MM.1S (cell line): ENCODE results near the gene ZNF205.

Source experiments
- DNase-seq: peaks from one replicate; pipeline ENCODE4 v3.0.0-alpha.2; 2015
- H2AFZ ChIP-seq: fragments of 300-600 bp; sonication (generic); 2 replicates; pipeline ENCODE4 v1.6.0; 2016; ENCODE audit warnings: antibody characterized with exemption, low read length
- H3F3A ChIP-seq: fragments of 300-600 bp; sonication (generic); 2 replicates; pipeline ENCODE4 v1.6.1; 2016; ENCODE audit warnings: mild to moderate bottlenecking, antibody characterized with exemption, low read length, moderate library complexity, mixed read lengths; ENCODE audit not compliant: insufficient read depth
- H3K27ac ChIP-seq: fragments of 300-600 bp; sonication (generic); 2 replicates; pipeline ENCODE4 v1.5.1; 2016; ENCODE audit warnings: mild to moderate bottlenecking, low read length
- H3K27me3 ChIP-seq: fragments of 300-600 bp; sonication (generic); replicated peaks from 2 replicates; pipeline ENCODE4 v1.6.0; 2016; ENCODE audit warnings: low read length; ENCODE audit not compliant: insufficient read depth
- H3K36me3 ChIP-seq: fragments of 300-600 bp; sonication (generic); replicated peaks from 2 replicates; pipeline ENCODE4 v1.6.1; 2016; ENCODE audit warnings: mild to moderate bottlenecking, low read length, mixed read lengths; ENCODE audit not compliant: insufficient read depth
- H3K4me1 ChIP-seq: fragments of 300-600 bp; sonication (generic); 2 replicates; pipeline ENCODE4 v1.6.1; 2016; ENCODE audit warnings: low read length, mixed read lengths
- H3K4me2 ChIP-seq: fragments of 300-600 bp; sonication (generic); 2 replicates; pipeline ENCODE4 v1.6.0; 2016; ENCODE audit warnings: low read depth, low read length
- H3K4me3 ChIP-seq: fragments of 300-600 bp; sonication (generic); 2 replicates; pipeline ENCODE4 v1.5.1; 2016; ENCODE audit warnings: low read length, mixed read lengths
- H3K79me2 ChIP-seq: fragments of 300-600 bp; sonication (generic); 2 replicates; pipeline ENCODE4 v1.6.1; 2016; ENCODE audit warnings: mixed run types, low read length, mixed read lengths
- H3K9ac ChIP-seq: fragments of 300-600 bp; sonication (generic); 2 replicates; pipeline ENCODE4 v1.6.1; 2016; ENCODE audit warnings: low read length, mixed read lengths
- H3K9me2 ChIP-seq: fragments of 300-600 bp; sonication (generic); replicated peaks from 2 replicates; pipeline ENCODE4 v1.6.1; 2016; ENCODE audit warnings: mild to moderate bottlenecking, low read length, mixed read lengths; ENCODE audit not compliant: insufficient read depth
- H3K9me3 ChIP-seq: fragments of 300-600 bp; sonication (generic); replicated peaks from 2 replicates; pipeline ENCODE4 v1.6.1; 2016; ENCODE audit warnings: mild to moderate bottlenecking, low read length, mixed read lengths; ENCODE audit not compliant: insufficient read depth
- H4K20me1 ChIP-seq: fragments of 300-600 bp; sonication (generic); 2 replicates; pipeline ENCODE4 v1.6.1; 2016; ENCODE audit warnings: mild to moderate bottlenecking, low read length, moderate library complexity, mixed read lengths; ENCODE audit not compliant: insufficient read depth
- CTCF ChIP-seq: fragments of 300-600 bp; sonication (generic); IDR thresholded peaks from 2 replicates; pipeline ENCODE4 v1.5.1; 2016; ENCODE audit warnings: antibody characterized with exemption, low read length, mixed read lengths
- EZH2 ChIP-seq: fragments of 300-600 bp; sonication (generic); optimal IDR thresholded peaks from 2 replicates; pipeline ENCODE3; 2017; ENCODE audit warnings: low read depth, mild to moderate bottlenecking, antibody characterized with exemption, low read length, mixed read lengths
- EZH2phosphoT487 ChIP-seq: fragments of 300-600 bp; sonication (generic); IDR thresholded peaks from 2 replicates; pipeline ENCODE4 v1.6.1; 2018; ENCODE audit warnings: antibody characterized with exemption, low read length

Gene ZNF205

GRCh38 chr16:3143189-3143588 is 30.8 kb downstream of the ZNF205 start:
- Histone ChIP-seq H3K27ac (no peak overlapping the region), H2AFZ (no peak overlapping the region), H4K20me1 (no peaks in the 10 kb centered on the region), H3K4me2 (no peak overlapping the region), H3K9me2 (no peaks in the 10 kb centered on the region), H3F3A (no peaks in the 10 kb centered on the region), H3K27me3 (peaks cover 18% of the 10 kb centered on the region), H3K9ac (no peak overlapping the region), H3K36me3 (no peaks in the 10 kb centered on the region), H3K79me2 (no peaks in the 10 kb centered on the region), H3K4me1 (no peaks in the 10 kb centered on the region), H3K9me3 (no peaks in the 10 kb centered on the region), H3K4me3 (no peak overlapping the region)
- DNase-seq, result no peak
- TF ChIP-seq CTCF (no peak), EZH2 (no peak), EZH2phosphoT487 (no peak)

GRCh38 chr16:3143598-3144320 is 31.4 kb downstream of the ZNF205 start:
- TF ChIP-seq EZH2 (no peak), CTCF (no peak), EZH2phosphoT487 (no peak)
- Histone ChIP-seq H3K27me3 (peaks cover 22% of the 10 kb centered on the region), H3K4me3 (no peak overlapping the region), H4K20me1 (no peaks in the 10 kb centered on the region), H3K9me2 (no peaks in the 10 kb centered on the region), H3K4me2 (no peak overlapping the region), H3K9ac (no peak overlapping the region), H3K27ac (no peak overlapping the region), H2AFZ (no peak overlapping the region), H3K4me1 (no peaks in the 10 kb centered on the region), H3K9me3 (no peaks in the 10 kb centered on the region), H3K79me2 (no peaks in the 10 kb centered on the region), H3K36me3 (no peaks in the 10 kb centered on the region), H3F3A (no peaks in the 10 kb centered on the region)
- no peak for DNase-seq

GRCh38 chr16:3144321-3144983 is 32.1 kb downstream of the ZNF205 start:
- no peak overlapping the region for H3K9ac ChIP-seq
- no peaks in the 10 kb centered on the region for H3F3A ChIP-seq
- no peak for TF ChIP-seq EZH2phosphoT487

GRCh38 chr16:3145151-3145550 is 32.8 kb downstream of the ZNF205 start:
- no peak for DNase-seq
- no peak overlapping the region for H3K4me3 ChIP-seq
- H3K9me3 ChIP-seq, result no peaks in the 10 kb centered on the region
- H3K27me3 ChIP-seq, result peaks cover 26% of the 10 kb centered on the region
- H3K4me2 ChIP-seq, result no peak overlapping the region
- H3K27ac ChIP-seq, result no peak overlapping the region
- H3K79me2 ChIP-seq, result no peaks in the 10 kb centered on the region
- H3F3A ChIP-seq, result peaks cover 4% of the 10 kb centered on the region; the same call in 1 of the 2 replicates
- no peaks in the 10 kb centered on the region for H3K36me3 ChIP-seq
- no peak overlapping the region for H2AFZ ChIP-seq
- H3K4me1 ChIP-seq, result no peaks in the 10 kb centered on the region
- no peaks in the 10 kb centered on the region for H3K9me2 ChIP-seq
- H3K9ac ChIP-seq, result no peak overlapping the region
- H4K20me1 ChIP-seq, result no peaks in the 10 kb centered on the region
- TF ChIP-seq CTCF (no peak), EZH2 (no peak), EZH2phosphoT487 (no peak)

More at GRCh38 chr16:3144321-3144983, 32.1 kb downstream of the ZNF205 start:
- Histone ChIP-seq H3K9me2 (no peaks in the 10 kb centered on the region), H2AFZ (no peak overlapping the region), H3K27me3 (peaks cover 26% of the 10 kb centered on the region), H3K4me1 (no peaks in the 10 kb centered on the region), H4K20me1 (no peaks in the 10 kb centered on the region), H3K36me3 (no peaks in the 10 kb centered on the region), H3K27ac (no peak overlapping the region), H3K9me3 (no peaks in the 10 kb centered on the region), H3K79me2 (no peaks in the 10 kb centered on the region), H3K4me2 (no peak overlapping the region), H3K4me3 (no peak overlapping the region)
- DNase-seq, result no peak
